Measurements from ENCODE around the gene DLX1.
A peak's percentile ranks its signal among the peaks of the same experiment; 100 is the strongest.

DLX1 gene

DNA sequence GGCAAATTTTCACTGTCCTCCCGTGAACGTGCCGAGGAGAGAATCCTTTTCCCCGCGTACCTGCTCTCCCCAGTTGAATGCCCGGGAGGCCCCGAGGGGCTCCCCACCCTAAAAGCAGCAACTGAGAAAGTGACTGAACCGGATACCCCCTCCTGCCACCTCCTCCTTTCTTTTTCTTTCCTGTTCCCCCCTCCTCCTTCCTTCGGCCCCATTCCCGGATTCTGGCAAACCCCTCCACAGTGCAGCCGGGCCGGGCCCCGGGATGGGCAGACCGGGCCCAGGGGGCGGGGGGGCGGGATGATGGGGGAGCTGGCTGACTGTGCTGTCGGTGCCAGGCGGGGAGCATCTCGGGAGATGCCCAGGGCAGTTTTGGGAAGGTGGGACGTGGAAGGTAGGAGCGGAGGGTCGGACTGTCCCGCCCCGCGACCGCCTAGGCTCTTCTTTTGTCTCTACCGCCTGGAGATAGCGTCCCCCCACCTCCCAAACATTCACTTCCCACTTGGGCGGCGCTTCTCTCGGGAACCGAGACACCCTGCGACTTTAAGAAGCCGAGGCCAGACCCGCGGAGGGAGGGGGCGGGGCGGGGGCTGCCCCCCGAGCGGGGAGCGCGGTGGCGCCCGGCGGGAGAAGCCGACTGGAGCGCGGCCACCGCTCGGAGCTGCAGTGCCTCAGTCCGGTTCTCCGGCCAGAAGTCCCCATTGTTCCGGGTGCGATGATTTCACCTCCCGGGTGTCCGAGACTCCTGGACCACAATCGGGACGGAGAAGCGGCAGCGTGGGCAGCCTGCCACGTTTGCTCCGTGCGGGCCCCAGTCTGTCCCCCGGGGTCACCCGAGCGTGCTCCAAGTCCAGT lies 9.2 kb downstream of the DLX1 start (continued):
- no peak for TF ChIP-seq MYNN (tag by site-specific recombination; IDR thresholded peaks at IDR 0.05; ENCODE audit: borderline replicate concordance)
- TF ChIP-seq ZNF169 (tag by site-specific recombination; IDR thresholded peaks at IDR 0.05), result no peak
- no peak for TF ChIP-seq GLI2 (tag by site-specific recombination; IDR thresholded peaks at IDR 0.05; ENCODE audit: borderline replicate concordance, low read depth)
- TF ChIP-seq ZNF670 (tag by site-specific recombination; IDR thresholded peaks at IDR 0.05; ENCODE audit: low read depth), result no peak
- no peak for TF ChIP-seq ZNF571 (tag by site-specific recombination; IDR thresholded peaks at IDR 0.05)
- no peak for TF ChIP-seq IKZF3 (tag by site-specific recombination; IDR thresholded peaks at IDR 0.05)
- no peak for TF ChIP-seq ZNF391 (tag by site-specific recombination; IDR thresholded peaks at IDR 0.05; ENCODE audit: borderline replicate concordance, low read depth)
- no peak for TF ChIP-seq ZNF621 (tag by site-specific recombination; IDR thresholded peaks at IDR 0.05)
- TF ChIP-seq ZNF677 (tag by site-specific recombination; IDR thresholded peaks at IDR 0.05), result no peak
- TF ChIP-seq ZNF792 (tag by site-specific recombination; IDR thresholded peaks at IDR 0.05), result no peak
- TF ChIP-seq, protein P1, sequence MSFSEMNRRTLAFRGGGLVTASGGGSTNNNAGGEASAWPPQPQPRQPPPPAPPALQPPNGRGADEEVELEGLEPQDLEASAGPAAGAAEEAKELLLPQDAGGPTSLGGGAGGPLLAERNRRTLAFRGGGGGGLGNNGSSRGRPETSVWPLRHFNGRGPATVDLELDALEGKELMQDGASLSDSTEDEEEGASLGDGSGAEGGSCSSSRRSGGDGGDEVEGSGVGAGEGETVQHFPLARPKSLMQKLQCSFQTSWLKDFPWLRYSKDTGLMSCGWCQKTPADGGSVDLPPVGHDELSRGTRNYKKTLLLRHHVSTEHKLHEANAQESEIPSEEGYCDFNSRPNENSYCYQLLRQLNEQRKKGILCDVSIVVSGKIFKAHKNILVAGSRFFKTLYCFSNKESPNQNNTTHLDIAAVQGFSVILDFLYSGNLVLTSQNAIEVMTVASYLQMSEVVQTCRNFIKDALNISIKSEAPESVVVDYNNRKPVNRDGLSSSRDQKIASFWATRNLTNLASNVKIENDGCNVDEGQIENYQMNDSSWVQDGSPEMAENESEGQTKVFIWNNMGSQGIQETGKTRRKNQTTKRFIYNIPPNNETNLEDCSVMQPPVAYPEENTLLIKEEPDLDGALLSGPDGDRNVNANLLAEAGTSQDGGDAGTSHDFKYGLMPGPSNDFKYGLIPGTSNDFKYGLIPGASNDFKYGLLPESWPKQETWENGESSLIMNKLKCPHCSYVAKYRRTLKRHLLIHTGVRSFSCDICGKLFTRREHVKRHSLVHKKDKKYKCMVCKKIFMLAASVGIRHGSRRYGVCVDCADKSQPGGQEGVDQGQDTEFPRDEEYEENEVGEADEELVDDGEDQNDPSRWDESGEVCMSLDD (tag by site-specific recombination; IDR thresholded peaks at IDR 0.05), result no peak
- TF ChIP-seq SETDB1 (IDR thresholded peaks at IDR 0.05; ENCODE audit: insufficient read length, low read length), result no peak
- no peak for TF ChIP-seq ZBTB7A (tag by site-specific recombination; IDR thresholded peaks at IDR 0.05; ENCODE audit: low read depth)
- TF ChIP-seq TRIM28 (IDR thresholded peaks at IDR 0.05; ENCODE audit: borderline replicate concordance, low read length), result no peak
- no peak; the same call in 1 of the 2 replicates for TF ChIP-seq OVOL3 (tag by site-specific recombination; IDR thresholded peaks at IDR 0.05)
- TF ChIP-seq HOXC10 (CRISPR knock-in tag; IDR thresholded peaks at IDR 0.05), result no peak
- TF ChIP-seq, protein P2, sequence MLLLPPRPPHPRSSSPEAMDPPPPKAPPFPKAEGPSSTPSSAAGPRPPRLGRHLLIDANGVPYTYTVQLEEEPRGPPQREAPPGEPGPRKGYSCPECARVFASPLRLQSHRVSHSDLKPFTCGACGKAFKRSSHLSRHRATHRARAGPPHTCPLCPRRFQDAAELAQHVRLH (tag by site-specific recombination; IDR thresholded peaks at IDR 0.05), result no peak
- TF ChIP-seq, protein P3, sequence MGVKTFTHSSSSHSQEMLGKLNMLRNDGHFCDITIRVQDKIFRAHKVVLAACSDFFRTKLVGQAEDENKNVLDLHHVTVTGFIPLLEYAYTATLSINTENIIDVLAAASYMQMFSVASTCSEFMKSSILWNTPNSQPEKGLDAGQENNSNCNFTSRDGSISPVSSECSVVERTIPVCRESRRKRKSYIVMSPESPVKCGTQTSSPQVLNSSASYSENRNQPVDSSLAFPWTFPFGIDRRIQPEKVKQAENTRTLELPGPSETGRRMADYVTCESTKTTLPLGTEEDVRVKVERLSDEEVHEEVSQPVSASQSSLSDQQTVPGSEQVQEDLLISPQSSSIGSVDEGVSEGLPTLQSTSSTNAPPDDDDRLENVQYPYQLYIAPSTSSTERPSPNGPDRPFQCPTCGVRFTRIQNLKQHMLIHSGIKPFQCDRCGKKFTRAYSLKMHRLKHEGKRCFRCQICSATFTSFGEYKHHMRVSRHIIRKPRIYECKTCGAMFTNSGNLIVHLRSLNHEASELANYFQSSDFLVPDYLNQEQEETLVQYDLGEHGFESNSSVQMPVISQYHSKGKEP (tag by site-specific recombination; IDR thresholded peaks at IDR 0.05), result no peak
- no peak for TF ChIP-seq ZSCAN23 (tag by site-specific recombination; IDR thresholded peaks at IDR 0.05)
- TF ChIP-seq, protein P4, sequence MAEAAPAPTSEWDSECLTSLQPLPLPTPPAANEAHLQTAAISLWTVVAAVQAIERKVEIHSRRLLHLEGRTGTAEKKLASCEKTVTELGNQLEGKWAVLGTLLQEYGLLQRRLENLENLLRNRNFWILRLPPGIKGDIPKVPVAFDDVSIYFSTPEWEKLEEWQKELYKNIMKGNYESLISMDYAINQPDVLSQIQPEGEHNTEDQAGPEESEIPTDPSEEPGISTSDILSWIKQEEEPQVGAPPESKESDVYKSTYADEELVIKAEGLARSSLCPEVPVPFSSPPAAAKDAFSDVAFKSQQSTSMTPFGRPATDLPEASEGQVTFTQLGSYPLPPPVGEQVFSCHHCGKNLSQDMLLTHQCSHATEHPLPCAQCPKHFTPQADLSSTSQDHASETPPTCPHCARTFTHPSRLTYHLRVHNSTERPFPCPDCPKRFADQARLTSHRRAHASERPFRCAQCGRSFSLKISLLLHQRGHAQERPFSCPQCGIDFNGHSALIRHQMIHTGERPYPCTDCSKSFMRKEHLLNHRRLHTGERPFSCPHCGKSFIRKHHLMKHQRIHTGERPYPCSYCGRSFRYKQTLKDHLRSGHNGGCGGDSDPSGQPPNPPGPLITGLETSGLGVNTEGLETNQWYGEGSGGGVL (tag by site-specific recombination; IDR thresholded peaks at IDR 0.05), result peak; percentile 71
- TF ChIP-seq, protein P5, sequence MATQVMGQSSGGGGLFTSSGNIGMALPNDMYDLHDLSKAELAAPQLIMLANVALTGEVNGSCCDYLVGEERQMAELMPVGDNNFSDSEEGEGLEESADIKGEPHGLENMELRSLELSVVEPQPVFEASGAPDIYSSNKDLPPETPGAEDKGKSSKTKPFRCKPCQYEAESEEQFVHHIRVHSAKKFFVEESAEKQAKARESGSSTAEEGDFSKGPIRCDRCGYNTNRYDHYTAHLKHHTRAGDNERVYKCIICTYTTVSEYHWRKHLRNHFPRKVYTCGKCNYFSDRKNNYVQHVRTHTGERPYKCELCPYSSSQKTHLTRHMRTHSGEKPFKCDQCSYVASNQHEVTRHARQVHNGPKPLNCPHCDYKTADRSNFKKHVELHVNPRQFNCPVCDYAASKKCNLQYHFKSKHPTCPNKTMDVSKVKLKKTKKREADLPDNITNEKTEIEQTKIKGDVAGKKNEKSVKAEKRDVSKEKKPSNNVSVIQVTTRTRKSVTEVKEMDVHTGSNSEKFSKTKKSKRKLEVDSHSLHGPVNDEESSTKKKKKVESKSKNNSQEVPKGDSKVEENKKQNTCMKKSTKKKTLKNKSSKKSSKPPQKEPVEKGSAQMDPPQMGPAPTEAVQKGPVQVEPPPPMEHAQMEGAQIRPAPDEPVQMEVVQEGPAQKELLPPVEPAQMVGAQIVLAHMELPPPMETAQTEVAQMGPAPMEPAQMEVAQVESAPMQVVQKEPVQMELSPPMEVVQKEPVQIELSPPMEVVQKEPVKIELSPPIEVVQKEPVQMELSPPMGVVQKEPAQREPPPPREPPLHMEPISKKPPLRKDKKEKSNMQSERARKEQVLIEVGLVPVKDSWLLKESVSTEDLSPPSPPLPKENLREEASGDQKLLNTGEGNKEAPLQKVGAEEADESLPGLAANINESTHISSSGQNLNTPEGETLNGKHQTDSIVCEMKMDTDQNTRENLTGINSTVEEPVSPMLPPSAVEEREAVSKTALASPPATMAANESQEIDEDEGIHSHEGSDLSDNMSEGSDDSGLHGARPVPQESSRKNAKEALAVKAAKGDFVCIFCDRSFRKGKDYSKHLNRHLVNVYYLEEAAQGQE (tag by site-specific recombination; IDR thresholded peaks at IDR 0.05), result no peak
- peak; percentile 71 for TF ChIP-seq SP3 (tag by site-specific recombination; IDR thresholded peaks at IDR 0.05)
- peak; percentile 37; the same call in 1 of the 2 replicates for TF ChIP-seq EGR2 (tag by site-specific recombination; IDR thresholded peaks at IDR 0.05; ENCODE audit: low read depth)
- TF ChIP-seq YY1 (tag by site-specific recombination; IDR thresholded peaks at IDR 0.05), result no peak
- TF ChIP-seq, protein P6, sequence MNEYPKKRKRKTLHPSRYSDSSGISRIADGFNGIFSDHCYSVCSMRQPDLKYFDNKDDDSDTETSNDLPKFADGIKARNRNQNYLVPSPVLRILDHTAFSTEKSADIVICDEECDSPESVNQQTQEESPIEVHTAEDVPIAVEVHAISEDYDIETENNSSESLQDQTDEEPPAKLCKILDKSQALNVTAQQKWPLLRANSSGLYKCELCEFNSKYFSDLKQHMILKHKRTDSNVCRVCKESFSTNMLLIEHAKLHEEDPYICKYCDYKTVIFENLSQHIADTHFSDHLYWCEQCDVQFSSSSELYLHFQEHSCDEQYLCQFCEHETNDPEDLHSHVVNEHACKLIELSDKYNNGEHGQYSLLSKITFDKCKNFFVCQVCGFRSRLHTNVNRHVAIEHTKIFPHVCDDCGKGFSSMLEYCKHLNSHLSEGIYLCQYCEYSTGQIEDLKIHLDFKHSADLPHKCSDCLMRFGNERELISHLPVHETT (tag by site-specific recombination; IDR thresholded peaks at IDR 0.05), result no peak
- no peak for TF ChIP-seq ZNF214 (tag by site-specific recombination; IDR thresholded peaks at IDR 0.05; ENCODE audit: borderline replicate concordance)
- TF ChIP-seq ZNF335 (tag by site-specific recombination; conservative IDR thresholded peaks at IDR 0.05), result peak; percentile 38
